NOMO-1 (cell line): Measurements from ENCODE around the gene AGO4.
A peak's percentile ranks its signal among the peaks of the same experiment; 100 is the strongest.
"Not testable (repeated sequence)": the region's sequence is repeated elsewhere in the genome, so short reads cannot be mapped to it uniquely, and the experiment has no call there.

Experiments used
- DNase-seq, 2 experiments: peaks; one replicate each; lab custom pipeline; 2025; ENCODE audit not compliant: unreplicated experiment in 2 of 2; lab: John Stamatoyannopoulos, UW

The AGO4 gene

GRCh38 chr1:35863136-35863535, 55.3 kb downstream of the AGO4 start:
- no peak for DNase-seq

- DNase-seq: peak; percentile 38 to 62
These were observed 56.2 kb downstream of the AGO4 start for GRCh38 chr1:35863881-35864625.

- peak in 1 of 2 experiments; percentile 48 for DNase-seq
These were observed 57.0 kb downstream of the AGO4 start for GRCh38 chr1:35864813-35865212.

GRCh38 chr1:35866991-35867390, 59.2 kb downstream of the AGO4 start:
- DNase-seq: peak; percentile 63 to 85

- DNase-seq: not testable (repeated sequence)
These were observed 61.6 kb downstream of the AGO4 start for GRCh38 chr1:35869245-35869950.

GRCh38 chr1:35870651-35871309, 63.0 kb downstream of the AGO4 start:
- no peak for DNase-seq

- peak in 1 of 2 experiments; percentile 33 for DNase-seq
These were observed 65.5 kb downstream of the AGO4 start for GRCh38 chr1:35873243-35873750.

- not testable (repeated sequence) for DNase-seq
These were observed 66.3 kb downstream of the AGO4 start for GRCh38 chr1:35874115-35874514.

- no peak for DNase-seq
These were observed 69.2 kb downstream of the AGO4 start for GRCh38 chr1:35876988-35877387.

- no peak for DNase-seq
These were observed 74.0 kb downstream of the AGO4 start for GRCh38 chr1:35881850-35882273.

- DNase-seq: no peak
These were observed 74.7 kb downstream of the AGO4 start for GRCh38 chr1:35882586-35882944.

GRCh38 chr1:35882945-35883634, 75.3 kb downstream of the AGO4 start, which contains the start of gene AGO1:
Gene AGO1, plus strand, starts transcription at chr1:35883209. Its CDS starts 213 bp downstream, at chr1:35883422.
- peak; percentile 87 to 93 for DNase-seq

GRCh38 chr1:35883635-35884101, 75.9 kb downstream of the AGO4 start:
- no peak for DNase-seq

- DNase-seq: no peak
These were observed 77.1 kb downstream of the AGO4 start for GRCh38 chr1:35884934-35885333.

GRCh38 chr1:35885961-35886558, 78.2 kb downstream of the AGO4 start:
- no peak for DNase-seq

GRCh38 chr1:35886577-35887431, 79.0 kb downstream of the AGO4 start:
- peak; percentile 24 to 54 for DNase-seq

GRCh38 chr1:35887508-35887907, 79.7 kb downstream of the AGO4 start:
- no peak for DNase-seq

- no peak for DNase-seq
These were observed 80.4 kb downstream of the AGO4 start for GRCh38 chr1:35888255-35888654.

GRCh38 chr1:35888981-35889380, 81.2 kb downstream of the AGO4 start:
- peak in 1 of 2 experiments; percentile 8 for DNase-seq
